A549 (cell line): ENCODE results near the gene NLN. TPM values are rescaled to one million over a fixed set of nuclear protein-coding genes. Genes with fewer than 3 reads are reported as not detected.

Experiments used
- ATAC-seq, 2 experiments: fragments of 200-7000 bp in 1 of 2; fragments of >200 bp in 1 of 2; cut with Nextera tagmentation in 1 of 2; cut with Tn5 transposase in 1 of 2; 3 replicates each; pipeline versions ENCODE4 v1.8.0 to v1.9.1; 2018 to 2020; ENCODE audit warnings: mild to moderate bottlenecking in 1 of 2, moderate library complexity in 1 of 2
- CTCF ChIA-PET: fragments of 300-600 bp; sonication (Branson Sonifier 250); formaldehyde crosslinking; extraction: SDS; loops from one replicate; lab custom pipeline; 2021; ENCODE audit warnings: antibody characterized with exemption, inconsistent platforms; lab: Yijun Ruan, JAX
- POLR2A ChIA-PET: fragments of 350-600 bp; formaldehyde crosslinking; extraction: SDS; loops from one replicate; lab custom pipeline; 2021; ENCODE audit warnings: antibody characterized with exemption, inconsistent platforms; lab: Yijun Ruan, JAX
- DNase-seq, 2 experiments: peaks; one replicate each; pipeline versions ENCODE4 v3.0.0 to v3.0.0-alpha.2; 2011 to 2016; ENCODE audit warnings: low read depth in 1 of 2, low spot score in 1 of 2
- FAIRE-seq: peaks from 2 replicates; lab custom pipeline; 2011; peaks lifted over from hg19 to GRCh38; lab: Jason Lieb, UNC
- H3K27ac ChIP-seq, 2 experiments: fragments of >200 bp; sonication (Bioruptor Twin); formaldehyde crosslinking; 3 replicates each; pipeline ENCODE4 v1.5.1; 2016 to 2017
- H3K4me1 ChIP-seq: fragments of >200 bp; sonication (Bioruptor Twin); formaldehyde crosslinking; 3 replicates; pipeline ENCODE4 v1.6.1; 2016
- H3K4me2 ChIP-seq: fragments of >200 bp; sonication (Bioruptor Twin); formaldehyde crosslinking; 3 replicates; pipeline ENCODE4 v1.6.1; 2016
- H3K4me3 ChIP-seq: fragments of >200 bp; sonication (Bioruptor Twin); formaldehyde crosslinking; 3 replicates; pipeline ENCODE4 v1.5.1; 2016
- H3K9me3 ChIP-seq: fragments of >200 bp; sonication (Bioruptor Twin); formaldehyde crosslinking; 3 replicates; pipeline ENCODE4 v1.6.1; 2016
- ATOH8 ChIP-seq: fragments of 250-450 bp; sonication (Bioruptor Pico); IDR thresholded peaks from 2 replicates; pipeline ENCODE4 v1.5.0; 2020; ENCODE audit warnings: low read depth, mild to moderate bottlenecking, moderate library complexity
- BHLHE40 ChIP-seq: IDR thresholded peaks from 2 replicates; pipeline ENCODE4 v1.6.1; 2012; ENCODE audit warnings: low read depth, low read length, inconsistent platforms
- CBX2 ChIP-seq: fragments of 200-600 bp; sonication (generic); IDR thresholded peaks from 2 replicates; pipeline ENCODE4 v1.6.1; 2016; ENCODE audit warnings: low read depth, mild to moderate bottlenecking, borderline replicate concordance
- CTCF ChIP-seq: fragments of >200 bp; sonication (Bioruptor Twin); formaldehyde crosslinking; IDR thresholded peaks from 3 replicates; pipeline ENCODE4 v1.5.1; 2016
- E2F6 ChIP-seq: IDR thresholded peaks from 2 replicates; pipeline ENCODE4 v1.6.1; 2012; ENCODE audit warnings: low read depth, borderline replicate concordance
- EHF ChIP-seq: fragments of 250-450 bp; sonication (Bioruptor Pico); IDR thresholded peaks from 2 replicates; pipeline ENCODE4 v1.5.0; 2020; ENCODE audit warnings: mild to moderate bottlenecking
- EP300 ChIP-seq, 2 experiments: fragments of >200 bp; sonication (Bioruptor Twin); formaldehyde crosslinking; IDR thresholded peaks; 2 replicates in 1 of 2; 3 replicates in 1 of 2; pipeline ENCODE4 v1.6.1; 2016 to 2017
- GATA3 ChIP-seq: IDR thresholded peaks from 2 replicates; pipeline ENCODE4 v1.6.1; 2012; ENCODE audit warnings: borderline replicate concordance
- HDAC2 ChIP-seq: fragments of 200-600 bp; sonication (generic); IDR thresholded peaks from 2 replicates; pipeline ENCODE4 v1.6.1; 2016
- HES2 ChIP-seq: fragments of >200 bp; sonication (Bioruptor Twin); formaldehyde crosslinking; IDR thresholded peaks from 2 replicates; pipeline ENCODE4 v1.6.1; 2016
- JUNB ChIP-seq: fragments of >200 bp; sonication (Bioruptor Twin); formaldehyde crosslinking; IDR thresholded peaks from 2 replicates; pipeline ENCODE4 v1.6.1; 2016
- KDM1A ChIP-seq: fragments of 200-600 bp; sonication (generic); IDR thresholded peaks from 2 replicates; pipeline ENCODE4 v1.6.1; 2016; ENCODE audit warnings: low read depth, mild to moderate bottlenecking
- MAFK ChIP-seq: fragments of 450-650 bp; IDR thresholded peaks from 2 replicates; pipeline ENCODE4 v1.6.1; 2014; ENCODE audit not compliant: partially characterized antibody
- NPAS2 ChIP-seq: fragments of 250-450 bp; sonication (Bioruptor Pico); IDR thresholded peaks from 2 replicates; pipeline ENCODE4 v1.8.0; 2022; ENCODE audit warnings: mild to moderate bottlenecking, moderate library complexity, borderline replicate concordance
- PHF8 ChIP-seq: fragments of 200-600 bp; sonication (generic); IDR thresholded peaks from 2 replicates; pipeline ENCODE4 v1.6.1; 2016; ENCODE audit warnings: low read depth, mild to moderate bottlenecking, antibody characterized with exemption, moderate library complexity, borderline replicate concordance
- POLR2AphosphoS2 ChIP-seq: conservative IDR thresholded peaks from 2 replicates; pipeline ENCODE4 v1.6.1; 2012; ENCODE audit warnings: low read length, improper control_type of control experiment, inconsistent platforms
- RNF2 ChIP-seq: fragments of 200-600 bp; sonication (generic); IDR thresholded peaks from 2 replicates; pipeline ENCODE4 v1.6.1; 2016; ENCODE audit warnings: low read depth, mild to moderate bottlenecking, antibody characterized with exemption, moderate library complexity, borderline replicate concordance
- SREBF2 ChIP-seq: fragments of 450-650 bp; IDR thresholded peaks from 2 replicates; pipeline ENCODE4 v1.6.1; 2014; ENCODE audit warnings: mild to moderate bottlenecking, moderate library complexity
- TFCP2L1 ChIP-seq: fragments of 250-450 bp; sonication (Bioruptor Pico); IDR thresholded peaks from 2 replicates; pipeline ENCODE4 v1.5.0; 2021; ENCODE audit warnings: mild to moderate bottlenecking
- TP53 ChIP-seq: fragments of 250-450 bp; sonication (Bioruptor Pico); IDR thresholded peaks from 2 replicates; pipeline ENCODE4 v1.5.0; 2021; ENCODE audit warnings: mild to moderate bottlenecking, moderate library complexity
- ZC3H11A ChIP-seq: fragments of 450-650 bp; IDR thresholded peaks from 2 replicates; pipeline ENCODE4 v1.6.1; 2014; ENCODE audit warnings: antibody characterized with exemption, mild to moderate bottlenecking
- ZFP36 ChIP-seq: fragments of 450-650 bp; IDR thresholded peaks from 2 replicates; pipeline ENCODE4 v1.6.1; 2014; ENCODE audit warnings: borderline replicate concordance; ENCODE audit not compliant: partially characterized antibody
- ZNF302 ChIP-seq: fragments of 250-450 bp; sonication (Bioruptor Pico); IDR thresholded peaks from 2 replicates; pipeline ENCODE4 v1.9.0; 2021; ENCODE audit warnings: inconsistent platforms, mild to moderate bottlenecking, moderate library complexity
- WGBS: methylation state at CpG from one replicate; pipeline ENCODE4 v1.1.6; 2017; ENCODE audit errors: missing lambda C conversion rate; 5-methylcytosine and 5-hydroxymethylcytosine counted together
- polyA plus RNA-seq, 4 experiments: library from polyadenylated mRNA; depleted of rRNA in 3 of 4; stranded (reverse); fragments of >200 nt; fragmentation: RNase III in 1 of 4; extraction: RNeasy Plus Mini Kit Qiagen cat#74134 plus additional on column Dnase treatment in 1 of 4; gene quantifications; 2 replicates in 3 of 4; 3 replicates in 1 of 4; pipeline ENCODE4 v1.2.3, GENCODE V29; 2011 to 2017

The NLN gene
- polyA plus RNA-seq, 2 of the 4 experiments (the other 2 are of a cell fraction) = 69.3 to 88.9 TPM

GRCh38 chr5:65830856-65831255, 108.9 kb downstream of the NLN start:
- H3K9me3 ChIP-seq = no peaks in the 10 kb centered on the region
- no peak overlapping the region for H3K4me3 ChIP-seq
- ATAC-seq (no peak), FAIRE-seq (peak; percentile 18), DNase-seq (no peak)
- ChIA-PET CTCF (no interaction called here), POLR2A (no interaction called here)
- H3K4me1 ChIP-seq = no peaks in the 10 kb centered on the region
- H3K4me2 ChIP-seq = no peak overlapping the region
- H3K27ac ChIP-seq = no peak overlapping the region
- TF ChIP-seq GATA3 = no peak
- no peak for TF ChIP-seq EHF (CRISPR knock-in tag)
- no peak for TF ChIP-seq KDM1A
- no peak for TF ChIP-seq ATOH8 (CRISPR knock-in tag)
- TF ChIP-seq JUNB = no peak
- no peak for TF ChIP-seq CBX2
- no peak for TF ChIP-seq POLR2AphosphoS2
- TF ChIP-seq CTCF = no peak
- TF ChIP-seq BHLHE40 = no peak
- no peak for TF ChIP-seq E2F6
- no peak for TF ChIP-seq HES2
- no peak for TF ChIP-seq SREBF2
- TF ChIP-seq ZNF302 (CRISPR knock-in tag) = no peak
- TF ChIP-seq EP300 (IDR thresholded peaks at IDR 0.05) = no peak
- TF ChIP-seq ZFP36 = no peak
- TF ChIP-seq MAFK = no peak
- no peak for TF ChIP-seq PHF8
- TF ChIP-seq HDAC2 = no peak
- TF ChIP-seq TFCP2L1 = no peak
- no peak for TF ChIP-seq ZC3H11A
- 85% methylated on average over 2 of the region's 2 CpGs for WGBS

- H3K27ac ChIP-seq = no peak overlapping the region
- no peak overlapping the region for H3K4me2 ChIP-seq
- H3K4me1 ChIP-seq = no peaks in the 10 kb centered on the region
- H3K9me3 ChIP-seq = no peaks in the 10 kb centered on the region
- WGBS = 36% methylated on average over 1 of the region's 1 CpG
- no peak for FAIRE-seq
- CTCF ChIA-PET = no interaction called here
- ATAC-seq = no peak
- TF ChIP-seq NPAS2 (CRISPR knock-in tag) = no peak
- no peak for TF ChIP-seq RNF2
- no peak for TF ChIP-seq TP53 (CRISPR knock-in tag)
- TF ChIP-seq ZC3H11A = no peak
- TF ChIP-seq TFCP2L1 = no peak
- no peak for TF ChIP-seq BHLHE40
- TF ChIP-seq MAFK = no peak
- no peak for DNase-seq
- POLR2A ChIA-PET = no interaction called here
- H3K4me3 ChIP-seq = no peak overlapping the region
Measured at GRCh38 chr5:65831276-65831675, 109.3 kb downstream of the NLN start.
